BLaER1 treated with 17β-estradiol and CSF1 and Interleukin-3, amounts not matched to agents 10 nM and 100 nM (cell line): Measurements from ENCODE around the gene SPDL1.
A peak's percentile ranks its signal among the peaks of the same experiment; 100 is the strongest.

Experiments
- H3K27ac ChIP-seq, 11 experiments: shearing (Covaris generic); formaldehyde crosslinking; 2 replicates each; pipeline ENCODE4 v1.8.1; 2022
- H3K27me3 ChIP-seq, 11 experiments: shearing (Covaris generic); formaldehyde crosslinking; 2 replicates each; pipeline ENCODE4 v1.8.1; 2022
- H3K36me3 ChIP-seq, 11 experiments: shearing (Covaris generic); formaldehyde crosslinking; 2 replicates each; pipeline ENCODE4 v1.8.1; 2022
- H3K4me1 ChIP-seq, 10 experiments: shearing (Covaris generic); formaldehyde crosslinking; 2 replicates each; pipeline ENCODE4 v1.8.1; 2022
- H3K4me2 ChIP-seq, 11 experiments: shearing (Covaris generic); formaldehyde crosslinking; 2 replicates each; pipeline ENCODE4 v1.8.1; 2022
- H3K4me3 ChIP-seq, 10 experiments: shearing (Covaris generic); formaldehyde crosslinking; 2 replicates each; pipeline ENCODE4 v1.8.1; 2022
- H3K9ac ChIP-seq, 11 experiments: shearing (Covaris generic); formaldehyde crosslinking; 2 replicates each; pipeline ENCODE4 v1.8.1; 2022
- H3K9me3 ChIP-seq, 11 experiments: shearing (Covaris generic); formaldehyde crosslinking; replicated peaks in 1 of 11; 2 replicates each; pipeline ENCODE4 v1.8.1; 2022
- H4K20me1 ChIP-seq, 11 experiments: shearing (Covaris generic); formaldehyde crosslinking; 2 replicates each; pipeline ENCODE4 v1.8.1; 2022
- Cebpa-rat ChIP-seq, 11 experiments: shearing (Covaris generic); IDR thresholded peaks; 2 replicates each; pipeline ENCODE4 v1.8.1; 2022

Gene SPDL1

DNA sequence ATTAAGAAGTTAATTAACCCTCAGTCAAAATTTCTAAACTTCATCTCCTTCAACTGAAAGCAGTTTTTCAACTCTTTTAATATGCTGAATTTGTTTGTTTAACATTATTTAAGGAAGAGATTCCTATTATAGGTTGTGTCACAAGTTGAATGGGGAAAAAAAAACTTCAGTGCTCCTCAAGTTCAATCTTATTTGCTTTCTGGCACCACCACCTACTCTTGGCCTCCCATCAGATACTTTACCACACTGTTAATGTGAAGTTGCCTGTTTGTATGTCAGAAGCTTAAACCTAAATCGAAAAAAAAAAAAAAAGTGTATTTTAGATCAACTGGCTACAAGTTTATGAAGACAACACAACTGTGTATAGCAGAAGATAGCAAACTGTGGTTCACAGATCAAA lies 49.4 kb downstream of the SPDL1 start:
- Histone ChIP-seq H3K27me3 (no peaks in the 10 kb centered on the region), H3K4me3 (no peak overlapping the region), H3K9ac (no peak overlapping the region), H3K4me1 (peaks cover 12 to 20% (median 15%) of the 10 kb centered on the region in 10 experiments), H3K9me3 (peaks cover 0 to 14% (median 7%) of the 10 kb centered on the region in 11 experiments; a peak in 10 of 22 replicates), H3K4me2 (no peak overlapping the region), H3K27ac (no peak overlapping the region), H3K36me3 (no peaks in the 10 kb centered on the region), H4K20me1 (no peaks in the 10 kb centered on the region)
- no peak for TF ChIP-seq Cebpa-rat (IDR thresholded peaks at IDR 0.05)

DNA sequence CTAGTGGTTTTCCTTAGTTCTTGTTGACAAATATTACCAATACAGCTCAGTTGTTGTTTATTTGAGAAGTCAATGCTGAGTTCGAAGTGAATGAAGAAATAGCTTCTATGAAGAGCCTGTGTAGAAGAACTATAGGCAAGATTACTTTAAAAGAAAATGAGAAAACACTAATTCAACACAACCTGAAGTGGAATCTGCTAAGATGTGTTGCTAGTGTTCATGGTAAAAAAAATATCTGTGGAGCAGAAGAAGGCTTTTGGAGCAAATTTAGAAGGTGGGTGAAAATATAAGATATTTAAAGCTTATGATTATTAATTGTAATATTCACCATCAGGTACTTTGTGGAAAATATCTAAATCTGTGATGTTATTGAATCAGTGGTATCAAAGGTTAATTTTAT lies 51.0 kb downstream of the SPDL1 start:
- peaks cover 18 to 35% (median 22%) of the 10 kb centered on the region in 10 experiments for H3K4me1 ChIP-seq
- H3K27ac ChIP-seq, result no peak overlapping the region
- TF ChIP-seq Cebpa-rat (IDR thresholded peaks at IDR 0.05), result no peak
- no peaks in the 10 kb centered on the region for H3K27me3 ChIP-seq
- H3K36me3 ChIP-seq, result peaks cover 6 to 14% (median 13%) of the 10 kb centered on the region in 11 experiments; a peak in 20 of 22 replicates
- peaks cover 12 to 27% (median 21%) of the 10 kb centered on the region in 11 experiments for H3K9me3 ChIP-seq
- no peak overlapping the region for H3K4me2 ChIP-seq
- H3K4me3 ChIP-seq, result no peak overlapping the region
- H4K20me1 ChIP-seq, result peaks cover 0 to 10% (median 0%) of the 10 kb centered on the region in 11 experiments; a peak in 5 of 22 replicates
- H3K9ac ChIP-seq, result no peak overlapping the region

DNA sequence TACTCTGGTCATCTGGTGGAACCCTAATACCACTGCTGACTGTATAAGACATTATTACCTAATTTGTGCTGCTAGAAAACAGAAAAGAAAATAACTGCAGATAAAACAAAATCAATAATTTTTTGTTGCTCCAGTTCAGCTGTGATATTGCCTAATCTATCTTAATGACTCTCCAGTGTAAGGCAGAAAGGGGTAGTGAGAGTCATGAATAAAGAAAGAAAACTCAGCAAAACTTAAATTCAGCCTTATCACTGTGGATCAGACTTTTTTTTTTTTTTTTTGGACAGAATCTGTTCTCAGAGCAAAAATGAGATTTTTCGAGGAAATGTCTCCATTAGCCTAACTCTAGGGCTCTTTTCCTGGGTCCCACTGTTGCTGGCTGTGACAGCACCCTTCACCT lies 52.4 kb downstream of the SPDL1 start:
- Histone ChIP-seq H3K4me1 (peaks cover 18 to 49% (median 22%) of the 10 kb centered on the region in 10 experiments), H3K4me2 (peak overlapping the region in 5 of 11 experiments; percentile 79 to 97 (median 93); a peak in 10 of 22 replicates), H3K27me3 (no peaks in the 10 kb centered on the region), H3K27ac (peak overlapping the region in 6 of 11 experiments; percentile 78 to 98 (median 96); a peak in 10 of 22 replicates), H4K20me1 (peaks cover 0 to 24% (median 9%) of the 10 kb centered on the region in 11 experiments; a peak in 18 of 22 replicates), H3K9ac (peak overlapping the region in 4 of 11 experiments; percentile 61 to 98 (median 92); a peak in 7 of 22 replicates), H3K4me3 (no peak overlapping the region), H3K36me3 (peaks cover 10 to 27% (median 24%) of the 10 kb centered on the region in 11 experiments; a peak in 20 of 22 replicates), H3K9me3 (peaks cover 19 to 32% (median 25%) of the 10 kb centered on the region in 11 experiments)
- no peak for TF ChIP-seq Cebpa-rat (IDR thresholded peaks at IDR 0.05)

DNA sequence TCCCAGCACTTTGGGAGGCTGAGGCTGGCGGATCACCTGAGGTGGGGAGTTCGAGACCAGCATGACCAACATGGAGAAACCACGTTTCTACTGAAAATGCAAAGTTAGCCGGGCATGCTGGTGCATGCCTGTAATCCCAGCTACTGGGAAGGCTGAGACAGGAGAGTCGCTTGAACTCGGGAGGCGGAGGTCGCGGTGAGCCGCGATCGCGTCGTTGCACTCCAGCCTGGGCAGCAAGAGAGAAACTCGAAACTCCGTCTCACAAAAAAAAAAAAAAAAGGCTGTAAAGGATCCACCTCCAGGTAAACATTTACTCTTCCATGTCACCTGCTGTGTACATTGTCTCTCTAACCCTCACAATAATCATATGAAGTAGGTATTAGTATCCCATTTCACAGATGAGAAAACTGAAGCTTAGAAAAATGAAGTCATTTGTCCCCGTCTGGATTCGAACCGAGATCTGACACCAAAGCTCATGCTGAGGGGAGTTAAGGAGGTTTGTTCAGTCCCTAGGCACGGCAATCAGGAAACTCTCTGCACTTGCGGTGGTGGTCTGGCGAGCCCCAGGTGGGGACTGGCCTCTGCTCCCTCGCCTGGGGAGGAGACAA lies 53.0 kb downstream of the SPDL1 start:
- Histone ChIP-seq H3K27me3 (no peaks in the 10 kb centered on the region), H3K4me1 (peaks cover 18 to 55% (median 22%) of the 10 kb centered on the region in 10 experiments), H3K36me3 (peaks cover 10 to 33% (median 30%) of the 10 kb centered on the region in 11 experiments; a peak in 21 of 22 replicates), H3K4me3 (peak overlapping the region; percentile 67 to 85 (median 72)), H3K9ac (peak overlapping the region; percentile 87 to 98 (median 91)), H4K20me1 (peaks cover 2 to 30% (median 15%) of the 10 kb centered on the region in 11 experiments; a peak in 18 of 22 replicates), H3K27ac (peak overlapping the region; percentile 78 to 98 (median 94)), H3K4me2 (peak overlapping the region; percentile 79 to 98 (median 95)), H3K9me3 (peaks cover 19 to 32% (median 25%) of the 10 kb centered on the region in 11 experiments)
- no peak for TF ChIP-seq Cebpa-rat (IDR thresholded peaks at IDR 0.05)

DNA sequence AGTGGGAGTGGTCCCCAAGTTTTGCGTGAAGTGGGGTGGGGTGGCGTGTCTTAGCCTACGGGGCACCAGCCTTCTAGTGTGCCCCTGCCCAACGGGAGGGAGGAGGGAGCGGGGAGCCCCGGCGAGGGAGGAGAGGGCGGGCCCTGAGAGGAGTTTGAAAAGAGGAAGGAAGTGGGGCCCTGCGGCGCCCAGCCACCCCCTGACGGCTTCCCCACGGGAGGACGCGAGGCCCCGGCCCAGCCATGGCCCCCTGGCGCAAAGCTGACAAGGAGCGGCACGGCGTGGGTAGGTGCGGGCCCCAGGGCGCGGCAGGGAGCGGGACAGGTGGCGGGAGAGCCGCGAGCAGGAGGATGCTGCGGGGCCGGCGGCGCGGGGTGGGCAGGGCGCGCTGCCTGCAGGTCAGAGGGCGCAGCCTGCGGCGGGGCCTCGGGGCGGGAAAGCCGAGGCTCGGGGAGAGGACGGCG lies 53.5 kb downstream of the SPDL1 start, which contains the start of gene DOCK2:
DOCK2 (plus strand) TSS at position 191 of the 464 bp plus-strand sequence; CDS start at position 243, 52 bp downstream.
- Histone ChIP-seq H3K27ac (peak within 1 kb of the TSS; percentile 78 to 98 (median 94)), H3K4me2 (peak within 1 kb of the TSS; percentile 79 to 98 (median 95)), H4K20me1 (peaks cover 7 to 35% (median 21%) of the 10 kb centered on the region in 11 experiments; a peak in 19 of 22 replicates), H3K27me3 (no peaks in the 10 kb centered on the region), H3K9me3 (peaks cover 19 to 32% (median 25%) of the 10 kb centered on the region in 11 experiments), H3K4me3 (peak within 1 kb of the TSS; percentile 67 to 85 (median 72)), H3K36me3 (peaks cover 10 to 38% (median 30%) of the 10 kb centered on the region in 11 experiments; a peak in 21 of 22 replicates), H3K4me1 (peaks cover 18 to 60% (median 22%) of the 10 kb centered on the region in 10 experiments), H3K9ac (peak within 1 kb of the TSS; percentile 87 to 98 (median 91))
- TF ChIP-seq Cebpa-rat (IDR thresholded peaks at IDR 0.05), result no peak

DNA sequence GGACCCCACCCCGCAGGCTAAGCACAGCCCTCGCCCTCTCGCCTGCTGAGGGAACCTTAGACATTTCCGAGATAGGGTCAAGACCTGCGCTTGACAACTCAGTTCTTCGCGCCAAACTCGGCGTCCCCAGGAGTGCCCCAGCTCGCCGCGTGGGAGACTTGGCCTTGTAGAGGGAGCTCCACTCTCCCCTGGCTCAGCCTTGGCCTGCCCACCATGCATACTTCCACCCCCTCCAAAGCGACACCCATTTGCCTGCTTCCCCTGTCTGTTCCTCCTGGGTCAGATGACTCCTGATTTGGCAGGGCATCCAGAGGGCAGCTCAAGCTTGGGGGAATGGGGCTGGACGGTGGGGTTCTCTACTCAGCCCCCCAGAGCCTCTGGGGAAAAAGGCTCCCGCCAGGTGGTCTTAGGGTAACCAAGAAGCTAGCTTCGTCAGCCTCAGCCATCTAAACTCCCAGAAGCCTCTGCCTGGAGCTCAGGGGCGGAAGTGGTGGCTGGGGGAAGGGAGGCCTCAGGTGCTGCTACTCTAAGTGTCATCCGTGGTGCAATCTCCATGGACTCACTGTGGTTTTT lies 54.1 kb downstream of the SPDL1 start:
- peak overlapping the region; percentile 79 to 98 (median 95) for H3K4me2 ChIP-seq
- no peak for TF ChIP-seq Cebpa-rat (IDR thresholded peaks at IDR 0.05)
- H3K27ac ChIP-seq, result peak overlapping the region; percentile 78 to 98 (median 94)
- H3K36me3 ChIP-seq, result peaks cover 10 to 43% (median 30%) of the 10 kb centered on the region in 11 experiments; a peak in 21 of 22 replicates
- peaks cover 19 to 32% (median 25%) of the 10 kb centered on the region in 11 experiments for H3K9me3 ChIP-seq
- H3K27me3 ChIP-seq, result no peaks in the 10 kb centered on the region
- peak overlapping the region; percentile 87 to 98 (median 91) for H3K9ac ChIP-seq
- H4K20me1 ChIP-seq, result peaks cover 12 to 41% (median 26%) of the 10 kb centered on the region in 11 experiments; a peak in 19 of 22 replicates
- H3K4me3 ChIP-seq, result peak overlapping the region; percentile 67 to 85 (median 72)
- peaks cover 18 to 66% (median 22%) of the 10 kb centered on the region in 10 experiments for H3K4me1 ChIP-seq

DNA sequence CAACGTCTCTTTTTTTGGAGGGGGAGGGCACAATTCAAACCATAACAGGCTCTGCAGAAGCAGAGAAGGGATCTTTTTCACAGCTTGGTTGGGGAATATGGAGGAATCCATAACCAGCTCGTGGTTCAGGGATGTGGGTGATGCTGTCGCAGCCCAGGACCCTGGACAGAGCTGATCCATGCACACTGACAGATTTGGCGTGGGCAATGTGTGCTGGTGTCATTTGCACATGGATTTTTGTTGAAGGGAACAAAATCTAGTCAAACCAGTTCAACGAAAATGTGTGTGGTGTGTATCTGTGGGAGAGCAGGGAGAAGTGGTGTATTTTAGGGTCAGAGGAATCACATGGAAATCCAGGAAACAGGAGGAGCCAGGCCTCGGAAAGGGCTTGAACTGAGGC lies 57.7 kb downstream of the SPDL1 start:
- Histone ChIP-seq H3K36me3 (peaks cover 11 to 58% (median 31%) of the 10 kb centered on the region in 11 experiments; a peak in 21 of 22 replicates), H3K4me3 (no peak overlapping the region), H3K9me3 (peaks cover 15 to 29% (median 19%) of the 10 kb centered on the region in 11 experiments), H4K20me1 (peaks cover 26 to 77% (median 53%) of the 10 kb centered on the region in 11 experiments; a peak in 19 of 22 replicates), H3K27ac (no peak overlapping the region), H3K4me1 (peaks cover 18 to 77% (median 22%) of the 10 kb centered on the region in 10 experiments), H3K9ac (no peak overlapping the region), H3K27me3 (no peaks in the 10 kb centered on the region), H3K4me2 (peak overlapping the region in 3 of 11 experiments; percentile 20 to 97 (median 70); a peak in 6 of 22 replicates)
- no peak for TF ChIP-seq Cebpa-rat (IDR thresholded peaks at IDR 0.05)

DNA sequence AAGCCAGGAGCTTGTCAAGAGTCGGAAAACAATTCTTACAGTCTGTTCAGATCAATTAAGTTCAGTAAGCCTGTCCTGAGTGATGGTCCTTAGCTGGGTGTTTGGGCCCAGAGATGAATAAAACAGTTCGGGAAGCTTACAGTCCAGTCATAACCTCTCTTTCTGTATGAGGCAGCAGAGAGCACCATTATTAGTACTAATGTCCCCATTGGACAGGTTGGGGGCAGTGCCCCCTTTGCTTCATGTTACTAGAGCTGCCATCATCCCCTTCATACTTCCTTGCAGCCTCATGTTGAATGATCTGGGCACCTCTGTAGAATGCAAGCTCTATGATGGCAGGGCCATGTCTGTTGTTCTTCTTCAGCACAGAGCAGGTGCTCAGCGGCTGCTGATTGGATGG lies 63.3 kb downstream of the SPDL1 start:
- Histone ChIP-seq H4K20me1 (peaks cover 30 to 94% (median 52%) of the 10 kb centered on the region in 11 experiments; a peak in 21 of 22 replicates), H3K27ac (peak overlapping the region in 3 of 11 experiments; percentile 78 to 89 (median 83); a peak in 1 of 22 replicates), H3K9ac (no peak overlapping the region), H3K36me3 (peaks cover 0 to 45% (median 19%) of the 10 kb centered on the region in 11 experiments; a peak in 13 of 22 replicates), H3K4me2 (peak overlapping the region; percentile 55 to 97 (median 82); a peak in 16 of 22 replicates), H3K27me3 (no peaks in the 10 kb centered on the region), H3K9me3 (peaks cover 0 to 10% (median 0%) of the 10 kb centered on the region in 11 experiments; a peak in 1 of 22 replicates), H3K4me3 (no peak overlapping the region), H3K4me1 (peaks cover 35 to 87% (median 51%) of the 10 kb centered on the region in 10 experiments)
- TF ChIP-seq Cebpa-rat (IDR thresholded peaks at IDR 0.05), result no peak
